Dermis microvascular lymphatic vessel endothelial cell (primary cell): ENCODE data around the gene CXXC1. TPM values are rescaled to one million over a fixed set of nuclear protein-coding genes. Genes with fewer than 3 reads are reported as not detected.
"Not testable (repeated sequence)": the region's sequence is repeated elsewhere in the genome, so short reads cannot be mapped to it uniquely, and the experiment has no call there.

Experiments used
- DNase-seq, 2 donors: peaks; one replicate each; pipeline versions ENCODE4 v3.0.0 to v3.0.0-alpha.2; 2010; ENCODE audit warnings: low read depth in 2 of 2
- total RNA-seq: library from RNA; depleted of rRNA; stranded (reverse); fragments of >200 nt; gene quantifications from 2 replicates; pipeline ENCODE4 v1.2.1, GENCODE V29; 2014

Gene CXXC1
- total RNA-seq, 1 donor from 2014 or later, result 34.7 TPM

GRCh38 chr18:50274941-50275340 is 12.6 kb downstream of the CXXC1 start:
- no peak for DNase-seq

DNA sequence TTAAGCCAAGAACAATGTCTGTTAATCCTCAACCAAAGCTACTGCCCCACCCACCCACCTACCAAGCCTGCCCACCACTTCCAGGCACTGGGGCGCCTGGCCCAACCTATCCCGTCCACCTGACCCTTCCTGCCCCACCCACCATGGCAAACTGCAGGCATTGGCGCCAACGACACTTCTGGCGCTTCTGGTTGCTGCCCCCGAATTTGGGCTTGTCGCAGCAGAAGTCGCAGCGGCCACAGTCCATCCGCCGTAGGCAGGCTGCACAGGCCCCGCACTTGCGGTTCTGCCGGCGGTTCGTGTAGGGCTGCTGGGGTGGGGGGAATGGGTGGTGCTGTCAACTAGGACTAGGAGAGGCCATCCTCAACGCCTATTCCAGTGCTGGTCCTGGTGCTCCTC is 13.4 kb downstream of the CXXC1 start:
- DNase-seq, result no peak

GRCh38 chr18:50273203-50274043 is 14.1 kb downstream of the CXXC1 start:
- no peak for DNase-seq

DNA sequence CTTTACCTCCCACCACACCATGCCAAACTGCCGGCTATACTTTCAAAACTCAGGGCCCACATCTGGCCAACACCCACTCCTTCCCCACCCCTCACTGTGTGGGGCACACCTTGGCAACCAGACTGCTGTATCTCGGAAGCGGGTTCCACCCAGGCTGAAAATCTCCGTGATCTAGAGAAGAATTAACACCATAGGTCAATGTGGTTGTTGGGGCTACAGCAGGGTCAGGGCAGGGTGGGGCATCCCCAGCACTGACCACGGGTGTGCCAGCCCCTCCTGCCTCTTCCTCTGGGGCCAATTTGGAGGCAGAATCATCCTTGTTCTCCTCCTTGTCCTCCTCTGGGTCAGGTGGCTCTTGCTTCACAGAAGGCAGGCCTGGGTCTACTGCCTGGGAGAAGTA is 14.9 kb downstream of the CXXC1 start:
- no peak for DNase-seq

GRCh38 chr18:50268022-50268747 is 19.3 kb downstream of the CXXC1 start:
- DNase-seq, result peak; percentile 45 to 85

DNA sequence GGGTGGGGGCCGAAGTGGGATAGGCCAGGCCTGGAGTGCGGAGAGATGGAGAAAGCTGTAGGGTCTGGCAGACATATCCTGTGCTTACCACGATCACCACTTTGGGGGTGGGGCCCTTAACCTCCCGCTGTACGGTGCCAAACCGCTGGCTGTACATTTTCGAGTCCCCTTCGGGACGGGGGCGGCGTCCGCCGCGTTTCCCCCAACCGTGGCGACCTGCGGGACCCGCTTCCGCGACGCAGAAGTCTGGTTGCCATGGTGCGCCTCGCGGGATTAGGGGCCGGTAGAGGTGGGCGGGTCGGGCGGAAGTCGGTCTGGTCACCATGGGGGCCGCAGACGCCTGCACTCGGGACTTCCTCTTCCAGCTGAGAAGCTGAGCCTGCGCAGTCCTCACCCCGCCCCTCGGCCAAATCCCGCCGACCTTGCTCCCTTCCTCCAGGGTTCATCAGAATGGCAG is 21.2 kb downstream of the CXXC1 start, which contains the start of gene CFAP53:
CFAP53 (minus strand) TSS at position 248 of the 457 bp plus-strand sequence; CDS start at position 157, 91 bp downstream.
- DNase-seq, result peak; percentile 74 to 91

- no peak for DNase-seq
Observed at GRCh38 chr18:50262977-50263376, 24.5 kb downstream of the CXXC1 start.

GRCh38 chr18:50250935-50251334 is 36.6 kb downstream of the CXXC1 start:
- no peak for DNase-seq

DNA sequence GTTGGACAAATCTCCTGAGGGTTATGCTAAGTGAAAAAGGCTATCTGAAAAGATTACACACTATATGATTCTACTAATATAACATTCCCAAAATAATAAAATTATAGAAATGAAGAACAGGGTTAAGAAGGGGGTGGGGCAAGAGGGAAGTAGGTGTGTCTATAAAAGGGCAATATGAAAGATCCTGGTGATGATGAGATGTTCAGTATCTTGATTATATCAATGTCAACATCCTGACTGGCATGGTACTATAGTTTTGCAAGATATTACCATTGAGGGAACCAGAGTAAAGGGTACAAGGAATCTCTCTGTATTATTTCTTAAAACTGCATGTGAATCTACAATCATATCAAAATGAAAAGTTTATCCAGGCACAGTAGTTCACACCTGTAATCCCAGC is 37.9 kb downstream of the CXXC1 start:
- DNase-seq, result no peak

DNA sequence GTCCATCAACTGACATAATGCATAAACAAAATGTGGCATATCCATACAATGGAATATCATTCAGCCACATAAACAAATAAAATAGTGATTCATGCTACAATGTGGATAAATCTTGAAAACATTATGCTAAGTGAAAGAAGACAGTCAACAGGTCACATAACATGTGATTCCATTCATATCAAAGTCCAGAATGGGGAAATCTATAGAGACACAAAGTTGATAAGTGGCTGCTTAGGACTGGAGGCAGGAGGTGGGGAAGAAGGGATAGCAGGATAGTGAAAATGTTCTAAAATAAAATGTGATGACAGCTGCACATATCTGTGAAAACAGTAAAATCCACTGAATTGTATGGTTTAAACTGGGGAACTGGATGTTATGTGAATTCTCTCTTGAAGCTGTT is 39.9 kb downstream of the CXXC1 start:
- DNase-seq, result no peak

GRCh38 chr18:50241768-50242167 is 45.7 kb downstream of the CXXC1 start:
- DNase-seq, result not testable (repeated sequence)

- no peak for DNase-seq
Observed at GRCh38 chr18:50240080-50240563, 47.4 kb downstream of the CXXC1 start.

GRCh38 chr18:50232419-50232818 is 55.1 kb downstream of the CXXC1 start:
- DNase-seq, result no peak

Other genes starting within 250 kb of the CXXC1 start
- gene MYO5B, start 92.5 kb downstream of the CXXC1 start, total RNA-seq, result 0.25 and 0.51 TPM in 2 replicates
- 0.13 TPM in 2 replicates for gene CFAP53, start 21.2 kb downstream of the CXXC1 start, total RNA-seq
- 34.3 and 46.0 TPM in 2 replicates for gene MBD1, start 6.2 kb downstream of the CXXC1 start, total RNA-seq
- 2.9 and 10.3 TPM in 2 replicates for gene SKA1, start 87.4 kb upstream of the CXXC1 start, total RNA-seq